Measurements from ENCODE around the gene ZNF521.
"Not testable (repeated sequence)": the region's sequence is repeated elsewhere in the genome, so short reads cannot be mapped to it uniquely, and the experiment has no call there.

The ZNF521 gene

GRCh38 chr18:25047421-25047820, 304.5 kb downstream of the ZNF521 start:
- Mint-ChIP-seq H3K4me3 (no peak overlapping the region), H3K36me3 (ENCODE audit: insufficient read depth) (no peaks in the 10 kb centered on the region), H3K4me1 (no peaks in the 10 kb centered on the region), H3K27ac (ENCODE audit: low read depth) (no peak overlapping the region), H3K9me3 (peaks cover 5% of the 10 kb centered on the region), H3K27me3 (no peaks in the 10 kb centered on the region)
- ATAC-seq (replicated peaks; ENCODE audit: extremely low read depth, poor library complexity, severe bottlenecking) (no peak), DNase-seq (ENCODE audit: low spot score in 2 of 2) (no peak)

GRCh38 chr18:25044694-25045093, 307.3 kb downstream of the ZNF521 start:
- no peaks in the 10 kb centered on the region for H3K9me3 Mint-ChIP-seq
- no peak overlapping the region for H3K4me3 Mint-ChIP-seq
- H3K27me3 Mint-ChIP-seq: no peaks in the 10 kb centered on the region
- no peaks in the 10 kb centered on the region for H3K4me1 Mint-ChIP-seq
- no peak overlapping the region for H3K27ac Mint-ChIP-seq (ENCODE audit: low read depth)
- DNase-seq (ENCODE audit: low spot score in 2 of 2) (no peak), ATAC-seq (replicated peaks; ENCODE audit: extremely low read depth, poor library complexity, severe bottlenecking) (no peak)
- no peaks in the 10 kb centered on the region for H3K36me3 Mint-ChIP-seq (ENCODE audit: insufficient read depth)

GRCh38 chr18:25043104-25043503, 308.9 kb downstream of the ZNF521 start:
- Mint-ChIP-seq H3K9me3 (no peaks in the 10 kb centered on the region), H3K4me1 (no peaks in the 10 kb centered on the region), H3K27me3 (no peaks in the 10 kb centered on the region), H3K27ac (ENCODE audit: low read depth) (no peak overlapping the region), H3K4me3 (no peak overlapping the region), H3K36me3 (ENCODE audit: insufficient read depth) (no peaks in the 10 kb centered on the region)
- DNase-seq (ENCODE audit: low spot score in 2 of 2) (no peak), ATAC-seq (replicated peaks; ENCODE audit: extremely low read depth, poor library complexity, severe bottlenecking) (no peak)

- no peaks in the 10 kb centered on the region for H3K27me3 Mint-ChIP-seq
- H3K9me3 Mint-ChIP-seq: no peaks in the 10 kb centered on the region
- H3K4me3 Mint-ChIP-seq: no peak overlapping the region
- no peak for DNase-seq (ENCODE audit: low spot score in 2 of 2)
- no peaks in the 10 kb centered on the region for H3K4me1 Mint-ChIP-seq
- H3K27ac Mint-ChIP-seq (ENCODE audit: low read depth): no peak overlapping the region
- no peaks in the 10 kb centered on the region for H3K36me3 Mint-ChIP-seq (ENCODE audit: insufficient read depth)
- no peak for ATAC-seq (replicated peaks; ENCODE audit: extremely low read depth, poor library complexity, severe bottlenecking)
These were observed 309.3 kb downstream of the ZNF521 start for GRCh38 chr18:25042641-25043051.

- no peaks in the 10 kb centered on the region for H3K27me3 Mint-ChIP-seq
- H3K27ac Mint-ChIP-seq (ENCODE audit: low read depth): no peak overlapping the region
- no peaks in the 10 kb centered on the region for H3K4me1 Mint-ChIP-seq
- H3K4me3 Mint-ChIP-seq: no peak overlapping the region
- H3K9me3 Mint-ChIP-seq: peaks cover 2% of the 10 kb centered on the region
- no peaks in the 10 kb centered on the region for H3K36me3 Mint-ChIP-seq (ENCODE audit: insufficient read depth)
- ATAC-seq (replicated peaks; ENCODE audit: extremely low read depth, poor library complexity, severe bottlenecking) (no peak), DNase-seq (ENCODE audit: low spot score in 2 of 2) (no peak)
These were observed 312.2 kb downstream of the ZNF521 start for GRCh38 chr18:25039781-25040180.

- H3K27me3 Mint-ChIP-seq: no peaks in the 10 kb centered on the region
- no peaks in the 10 kb centered on the region for H3K4me1 Mint-ChIP-seq
- ATAC-seq (replicated peaks; ENCODE audit: extremely low read depth, poor library complexity, severe bottlenecking) (no peak), DNase-seq (ENCODE audit: low spot score in 2 of 2) (no peak)
- H3K4me3 Mint-ChIP-seq: no peak overlapping the region
- peaks cover 6% of the 10 kb centered on the region for H3K9me3 Mint-ChIP-seq
- H3K36me3 Mint-ChIP-seq (ENCODE audit: insufficient read depth): no peaks in the 10 kb centered on the region
- H3K27ac Mint-ChIP-seq (ENCODE audit: low read depth): no peak overlapping the region
These were observed 313.7 kb downstream of the ZNF521 start for GRCh38 chr18:25038261-25038660.

- no peaks in the 10 kb centered on the region for H3K4me1 Mint-ChIP-seq
- H3K9me3 Mint-ChIP-seq: peaks cover 6% of the 10 kb centered on the region
- H3K36me3 Mint-ChIP-seq (ENCODE audit: insufficient read depth): peaks cover 2% of the 10 kb centered on the region
- H3K27ac Mint-ChIP-seq (ENCODE audit: low read depth): no peak overlapping the region
- no peak for DNase-seq (ENCODE audit: low spot score in 2 of 2)
- no peak for ATAC-seq (replicated peaks; ENCODE audit: extremely low read depth, poor library complexity, severe bottlenecking)
- H3K4me3 Mint-ChIP-seq: no peak overlapping the region
- no peaks in the 10 kb centered on the region for H3K27me3 Mint-ChIP-seq
These were observed 318.1 kb downstream of the ZNF521 start for GRCh38 chr18:25033747-25034471.

GRCh38 chr18:25033175-25033574, 318.8 kb downstream of the ZNF521 start:
- not testable (repeated sequence) for H3K4me3 Mint-ChIP-seq; H3K36me3 Mint-ChIP-seq (ENCODE audit: insufficient read depth); DNase-seq (ENCODE audit: low spot score in 2 of 2); H3K9me3 Mint-ChIP-seq; ATAC-seq (replicated peaks; ENCODE audit: extremely low read depth, poor library complexity, severe bottlenecking); H3K27me3 Mint-ChIP-seq; H3K27ac Mint-ChIP-seq (ENCODE audit: low read depth); H3K4me1 Mint-ChIP-seq

- Mint-ChIP-seq H3K27me3 (no peaks in the 10 kb centered on the region), H3K36me3 (ENCODE audit: insufficient read depth) (peaks cover 2% of the 10 kb centered on the region), H3K4me3 (no peak overlapping the region), H3K9me3 (peaks cover 12% of the 10 kb centered on the region), H3K4me1 (no peaks in the 10 kb centered on the region), H3K27ac (ENCODE audit: low read depth) (no peak overlapping the region)
- DNase-seq (ENCODE audit: low spot score in 2 of 2) (no peak), ATAC-seq (replicated peaks; ENCODE audit: extremely low read depth, poor library complexity, severe bottlenecking) (no peak)
These were observed 322.2 kb downstream of the ZNF521 start for GRCh38 chr18:25029802-25030201.

- H3K9me3 Mint-ChIP-seq: no peaks in the 10 kb centered on the region
- DNase-seq (ENCODE audit: low spot score in 2 of 2) (no peak), ATAC-seq (replicated peaks; ENCODE audit: extremely low read depth, poor library complexity, severe bottlenecking) (no peak)
- H3K4me3 Mint-ChIP-seq: no peak overlapping the region
- H3K4me1 Mint-ChIP-seq: no peaks in the 10 kb centered on the region
- peaks cover 3% of the 10 kb centered on the region for H3K36me3 Mint-ChIP-seq (ENCODE audit: insufficient read depth)
- no peak overlapping the region for H3K27ac Mint-ChIP-seq (ENCODE audit: low read depth)
- peaks cover 23% of the 10 kb centered on the region for H3K27me3 Mint-ChIP-seq
These were observed 332.0 kb downstream of the ZNF521 start for GRCh38 chr18:25019931-25020330.

- no peak overlapping the region for H3K4me3 Mint-ChIP-seq
- ATAC-seq (replicated peaks; ENCODE audit: extremely low read depth, poor library complexity, severe bottlenecking) (no peak), DNase-seq (ENCODE audit: low spot score in 2 of 2) (no peak)
- H3K27me3 Mint-ChIP-seq: peaks cover 23% of the 10 kb centered on the region
- no peak overlapping the region for H3K27ac Mint-ChIP-seq (ENCODE audit: low read depth)
- no peaks in the 10 kb centered on the region for H3K4me1 Mint-ChIP-seq
- H3K9me3 Mint-ChIP-seq: no peaks in the 10 kb centered on the region
- H3K36me3 Mint-ChIP-seq (ENCODE audit: insufficient read depth): peaks cover 3% of the 10 kb centered on the region
These were observed 332.7 kb downstream of the ZNF521 start for GRCh38 chr18:25019086-25019860.

- peaks cover 23% of the 10 kb centered on the region for H3K27me3 Mint-ChIP-seq
These were observed 335.3 kb downstream of the ZNF521 start for GRCh38 chr18:25016666-25017065.

GRCh38 chr18:25016181-25016580, 335.8 kb downstream of the ZNF521 start:
- no peak overlapping the region for H3K27ac Mint-ChIP-seq (ENCODE audit: low read depth)
- no peaks in the 10 kb centered on the region for H3K9me3 Mint-ChIP-seq
- H3K4me3 Mint-ChIP-seq: no peak overlapping the region
- H3K36me3 Mint-ChIP-seq (ENCODE audit: insufficient read depth): peaks cover 3% of the 10 kb centered on the region
- H3K27me3 Mint-ChIP-seq: peaks cover 23% of the 10 kb centered on the region
- no peak for DNase-seq (ENCODE audit: low spot score in 2 of 2)
- no peak for ATAC-seq (replicated peaks; ENCODE audit: extremely low read depth, poor library complexity, severe bottlenecking)
- H3K4me1 Mint-ChIP-seq: no peaks in the 10 kb centered on the region

More at GRCh38 chr18:25016666-25017065, 335.3 kb downstream of the ZNF521 start:
- ATAC-seq (replicated peaks; ENCODE audit: extremely low read depth, poor library complexity, severe bottlenecking): no peak
- Mint-ChIP-seq H3K36me3 (ENCODE audit: insufficient read depth) (peaks cover 3% of the 10 kb centered on the region), H3K9me3 (no peaks in the 10 kb centered on the region), H3K27ac (ENCODE audit: low read depth) (no peak overlapping the region), H3K4me3 (no peak overlapping the region), H3K4me1 (no peaks in the 10 kb centered on the region)
- no peak for DNase-seq (ENCODE audit: low spot score in 2 of 2)

Measured in central memory CD8-positive, alpha-beta T cell (primary cell).